ENCODE data around the gene C1orf53.

The C1orf53 gene

DNA sequence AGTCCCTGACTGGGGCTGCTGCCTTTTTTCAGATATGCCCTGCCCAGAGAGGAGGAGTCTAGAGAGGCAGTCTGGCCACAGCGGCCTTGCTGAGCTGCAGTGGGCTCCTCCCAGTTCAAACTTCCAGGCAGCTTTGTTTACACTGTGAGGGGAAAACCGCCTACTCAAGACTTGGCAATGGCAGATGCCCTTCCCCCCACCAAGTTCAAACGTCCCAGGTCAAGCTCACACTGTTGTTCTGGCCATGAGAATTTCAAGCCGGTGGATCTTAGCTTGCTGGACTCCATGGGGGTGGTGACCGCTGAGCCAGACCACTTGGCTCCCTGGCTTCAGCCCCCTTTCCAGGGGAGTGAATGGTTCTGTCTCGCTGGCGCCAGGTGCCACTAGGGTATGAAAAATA lies 18.3 kb upstream of the C1orf53 start:
- Histone ChIP-seq H4K20me1 (ENCODE audit: insufficient read depth, low read length) (no peaks in the 10 kb centered on the region), H3K79me2 (ENCODE audit: low read length) (no peaks in the 10 kb centered on the region), H3K9ac (ENCODE audit: low read length) (no peak overlapping the region), H3K4me3 (ENCODE audit: low read length) (no peak overlapping the region), H3F3A (ENCODE audit: insufficient read depth, low read length) (no peaks in the 10 kb centered on the region), H3K36me3 (replicated peaks; ENCODE audit: insufficient read depth, low read length) (no peaks in the 10 kb centered on the region), H2AFZ (ENCODE audit: low read length) (no peak overlapping the region), H3K9me3 (replicated peaks; ENCODE audit: insufficient read depth, low read length) (no peaks in the 10 kb centered on the region), H3K4me1 (ENCODE audit: low read length) (no peaks in the 10 kb centered on the region), H3K27ac (ENCODE audit: low read length) (no peak overlapping the region), H3K27me3 (replicated peaks; ENCODE audit: insufficient read depth, low read length) (no peaks in the 10 kb centered on the region), H3K9me2 (replicated peaks; ENCODE audit: insufficient read depth, low read length) (no peaks in the 10 kb centered on the region), H3K4me2 (ENCODE audit: low read depth, low read length) (no peak overlapping the region)
- no peak for DNase-seq
- TF ChIP-seq, protein P1, sequence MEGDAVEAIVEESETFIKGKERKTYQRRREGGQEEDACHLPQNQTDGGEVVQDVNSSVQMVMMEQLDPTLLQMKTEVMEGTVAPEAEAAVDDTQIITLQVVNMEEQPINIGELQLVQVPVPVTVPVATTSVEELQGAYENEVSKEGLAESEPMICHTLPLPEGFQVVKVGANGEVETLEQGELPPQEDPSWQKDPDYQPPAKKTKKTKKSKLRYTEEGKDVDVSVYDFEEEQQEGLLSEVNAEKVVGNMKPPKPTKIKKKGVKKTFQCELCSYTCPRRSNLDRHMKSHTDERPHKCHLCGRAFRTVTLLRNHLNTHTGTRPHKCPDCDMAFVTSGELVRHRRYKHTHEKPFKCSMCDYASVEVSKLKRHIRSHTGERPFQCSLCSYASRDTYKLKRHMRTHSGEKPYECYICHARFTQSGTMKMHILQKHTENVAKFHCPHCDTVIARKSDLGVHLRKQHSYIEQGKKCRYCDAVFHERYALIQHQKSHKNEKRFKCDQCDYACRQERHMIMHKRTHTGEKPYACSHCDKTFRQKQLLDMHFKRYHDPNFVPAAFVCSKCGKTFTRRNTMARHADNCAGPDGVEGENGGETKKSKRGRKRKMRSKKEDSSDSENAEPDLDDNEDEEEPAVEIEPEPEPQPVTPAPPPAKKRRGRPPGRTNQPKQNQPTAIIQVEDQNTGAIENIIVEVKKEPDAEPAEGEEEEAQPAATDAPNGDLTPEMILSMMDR (IDR thresholded peaks at IDR 0.05; ENCODE audit: low read length), result no peak
- TF ChIP-seq EZH2 (optimal IDR thresholded peaks at IDR 0.05; ENCODE audit: low read depth, low read length) (no peak), EZH2phosphoT487 (IDR thresholded peaks at IDR 0.05; ENCODE audit: low read length) (no peak)

DNA sequence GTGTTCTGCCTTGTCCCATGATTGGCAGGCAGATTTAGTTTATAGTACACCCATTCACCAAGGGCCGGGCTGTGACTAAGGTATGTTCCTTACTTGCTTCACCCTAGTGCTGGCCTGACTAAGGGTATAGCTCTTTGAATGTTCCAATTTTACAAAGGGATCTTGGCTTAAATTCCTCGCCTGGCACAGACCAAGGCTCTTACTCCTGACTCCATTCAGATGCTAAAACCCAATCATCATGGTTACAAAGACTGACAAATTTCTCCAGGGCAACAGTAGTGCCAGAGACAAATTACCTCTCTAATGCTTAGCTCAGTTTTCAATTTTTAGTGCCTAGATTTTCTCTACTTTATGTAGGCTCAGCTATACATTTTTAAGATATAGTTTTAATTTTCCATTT lies 11.5 kb upstream of the C1orf53 start:
- Histone ChIP-seq H3K9ac (ENCODE audit: low read length) (no peak overlapping the region), H3F3A (ENCODE audit: insufficient read depth, low read length) (no peaks in the 10 kb centered on the region), H2AFZ (ENCODE audit: low read length) (no peak overlapping the region), H3K9me3 (replicated peaks; ENCODE audit: insufficient read depth, low read length) (no peaks in the 10 kb centered on the region), H3K4me2 (ENCODE audit: low read depth, low read length) (no peak overlapping the region), H3K36me3 (replicated peaks; ENCODE audit: insufficient read depth, low read length) (no peaks in the 10 kb centered on the region), H3K9me2 (replicated peaks; ENCODE audit: insufficient read depth, low read length) (no peaks in the 10 kb centered on the region), H3K4me3 (ENCODE audit: low read length) (no peak overlapping the region), H3K27me3 (replicated peaks; ENCODE audit: insufficient read depth, low read length) (no peaks in the 10 kb centered on the region), H3K79me2 (ENCODE audit: low read length) (no peaks in the 10 kb centered on the region), H3K4me1 (ENCODE audit: low read length) (no peaks in the 10 kb centered on the region), H3K27ac (ENCODE audit: low read length) (no peak overlapping the region), H4K20me1 (ENCODE audit: insufficient read depth, low read length) (no peaks in the 10 kb centered on the region)
- DNase-seq, result no peak
- no peak for TF ChIP-seq EZH2 (optimal IDR thresholded peaks at IDR 0.05; ENCODE audit: low read depth, low read length)
- TF ChIP-seq, protein P1 (IDR thresholded peaks at IDR 0.05; ENCODE audit: low read length), result no peak
- no peak for TF ChIP-seq EZH2phosphoT487 (IDR thresholded peaks at IDR 0.05; ENCODE audit: low read length)

DNA sequence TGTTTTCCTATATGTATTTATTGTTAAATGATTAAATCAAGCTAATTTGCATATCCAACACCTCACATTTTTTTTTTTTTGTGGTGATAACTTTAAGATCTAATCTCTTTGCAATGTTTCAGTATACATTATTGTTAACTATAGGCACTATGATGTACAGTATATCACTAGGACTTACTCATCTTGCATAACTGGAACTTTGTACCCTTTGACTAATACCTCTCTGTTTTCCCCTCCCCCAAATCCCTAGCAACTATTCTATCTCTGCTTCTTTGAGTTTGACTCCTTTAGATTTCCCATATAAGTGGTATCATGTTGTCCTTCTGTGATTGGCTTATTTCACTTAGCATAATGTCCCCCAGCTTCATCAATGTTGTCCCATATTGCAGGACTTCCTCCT lies 9.7 kb upstream of the C1orf53 start:
- H3K27me3 ChIP-seq (replicated peaks; ENCODE audit: insufficient read depth, low read length), result no peaks in the 10 kb centered on the region
- no peak overlapping the region for H2AFZ ChIP-seq (ENCODE audit: low read length)
- H3K79me2 ChIP-seq (ENCODE audit: low read length), result no peaks in the 10 kb centered on the region
- no peak overlapping the region for H3K4me2 ChIP-seq (ENCODE audit: low read depth, low read length)
- no peak overlapping the region for H3K27ac ChIP-seq (ENCODE audit: low read length)
- H3F3A ChIP-seq (ENCODE audit: insufficient read depth, low read length), result no peaks in the 10 kb centered on the region
- no peaks in the 10 kb centered on the region for H3K9me2 ChIP-seq (replicated peaks; ENCODE audit: insufficient read depth, low read length)
- DNase-seq, result no peak
- H3K36me3 ChIP-seq (replicated peaks; ENCODE audit: insufficient read depth, low read length), result no peaks in the 10 kb centered on the region
- no peaks in the 10 kb centered on the region for H4K20me1 ChIP-seq (ENCODE audit: insufficient read depth, low read length)
- TF ChIP-seq EZH2 (optimal IDR thresholded peaks at IDR 0.05; ENCODE audit: low read depth, low read length) (no peak), EZH2phosphoT487 (IDR thresholded peaks at IDR 0.05; ENCODE audit: low read length) (no peak)
- TF ChIP-seq, protein P1 (IDR thresholded peaks at IDR 0.05; ENCODE audit: low read length), result no peak
- no peaks in the 10 kb centered on the region for H3K9me3 ChIP-seq (replicated peaks; ENCODE audit: insufficient read depth, low read length)
- no peaks in the 10 kb centered on the region for H3K4me1 ChIP-seq (ENCODE audit: low read length)
- H3K4me3 ChIP-seq (ENCODE audit: low read length), result no peak overlapping the region
- no peak overlapping the region for H3K9ac ChIP-seq (ENCODE audit: low read length)

Data from MM.1S (cell line).